ENCODE data around the gene ZNF839. TPM values are rescaled to one million over a fixed set of nuclear protein-coding genes. Genes with fewer than 3 reads are reported as not detected.

Gene ZNF839
- total and polyA plus RNA-seq, 2 experiments from 2014 or later = 8.3 to 9.8 TPM

DNA sequence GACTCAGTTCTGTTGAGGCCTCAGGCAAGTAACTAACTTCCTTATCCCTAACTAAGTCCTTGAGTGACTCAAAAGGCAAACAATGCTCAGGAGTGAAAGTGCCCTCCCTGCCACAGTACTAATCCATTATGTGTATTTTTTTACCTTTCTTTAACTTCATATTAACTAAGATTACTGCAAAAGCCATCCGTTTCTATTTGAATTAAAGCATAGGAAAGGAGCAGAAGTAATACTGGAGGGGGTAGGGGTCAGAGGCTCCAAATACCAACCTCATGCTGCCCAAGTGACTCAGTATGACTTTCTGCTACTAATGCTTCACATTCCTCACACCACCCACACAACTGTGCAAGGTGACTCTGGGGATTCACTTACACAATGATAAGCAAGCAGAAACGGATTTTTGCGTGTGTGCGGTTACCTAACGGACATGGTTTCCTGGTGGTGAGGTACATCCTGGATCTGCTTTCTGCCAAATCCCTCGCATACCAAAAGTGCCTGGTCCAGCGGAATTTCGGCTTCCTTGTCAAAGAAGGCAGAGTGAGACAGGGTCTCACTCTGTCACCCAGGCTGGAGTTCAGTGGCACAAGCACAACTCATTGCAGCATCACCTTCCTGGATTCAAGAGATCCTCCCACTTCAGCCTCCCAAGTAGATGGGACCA, 39.7 kb upstream of the ZNF839 start:
- Histone ChIP-seq H3K36me3 (replicated peaks; ENCODE audit: insufficient read depth, low read depth) (no peaks in the 10 kb centered on the region), H3K4me2 (peak overlapping the region; percentile 6), H3K27me3 (no peaks in the 10 kb centered on the region), H3K27ac (peak overlapping the region; percentile 58), H4K20me1 (ENCODE audit: insufficient read depth, poor library complexity, severe bottlenecking) (no peaks in the 10 kb centered on the region), H3K4me3 (no peak overlapping the region), H3K79me2 (no peaks in the 10 kb centered on the region), H2AFZ (no peak overlapping the region), H3K4me1 (ENCODE audit: insufficient read depth) (peaks cover 10% of the 10 kb centered on the region), H3K9me2 (replicated peaks; ENCODE audit: insufficient read depth) (no peaks in the 10 kb centered on the region), H3K9me3 (ENCODE audit: low read depth) (no peaks in the 10 kb centered on the region)
- DNase-seq (ENCODE audit: low spot score) = peak; percentile 57
- 53% methylated on average over 8 of the region's 8 CpGs for WGBS (ENCODE audit: low lambda C conversion rate, missing lambda C conversion rate)
- TF ChIP-seq EZH2phosphoT487 (IDR thresholded peaks at IDR 0.05; ENCODE audit: low read depth, severe bottlenecking, unreplicated experiment) = no peak
- TF ChIP-seq EZH2 (IDR thresholded peaks at IDR 0.05; ENCODE audit: borderline replicate concordance) = no peak
- TF ChIP-seq, protein P1, sequence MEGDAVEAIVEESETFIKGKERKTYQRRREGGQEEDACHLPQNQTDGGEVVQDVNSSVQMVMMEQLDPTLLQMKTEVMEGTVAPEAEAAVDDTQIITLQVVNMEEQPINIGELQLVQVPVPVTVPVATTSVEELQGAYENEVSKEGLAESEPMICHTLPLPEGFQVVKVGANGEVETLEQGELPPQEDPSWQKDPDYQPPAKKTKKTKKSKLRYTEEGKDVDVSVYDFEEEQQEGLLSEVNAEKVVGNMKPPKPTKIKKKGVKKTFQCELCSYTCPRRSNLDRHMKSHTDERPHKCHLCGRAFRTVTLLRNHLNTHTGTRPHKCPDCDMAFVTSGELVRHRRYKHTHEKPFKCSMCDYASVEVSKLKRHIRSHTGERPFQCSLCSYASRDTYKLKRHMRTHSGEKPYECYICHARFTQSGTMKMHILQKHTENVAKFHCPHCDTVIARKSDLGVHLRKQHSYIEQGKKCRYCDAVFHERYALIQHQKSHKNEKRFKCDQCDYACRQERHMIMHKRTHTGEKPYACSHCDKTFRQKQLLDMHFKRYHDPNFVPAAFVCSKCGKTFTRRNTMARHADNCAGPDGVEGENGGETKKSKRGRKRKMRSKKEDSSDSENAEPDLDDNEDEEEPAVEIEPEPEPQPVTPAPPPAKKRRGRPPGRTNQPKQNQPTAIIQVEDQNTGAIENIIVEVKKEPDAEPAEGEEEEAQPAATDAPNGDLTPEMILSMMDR (IDR thresholded peaks at IDR 0.05; ENCODE audit: poor library complexity) = no peak

DNA sequence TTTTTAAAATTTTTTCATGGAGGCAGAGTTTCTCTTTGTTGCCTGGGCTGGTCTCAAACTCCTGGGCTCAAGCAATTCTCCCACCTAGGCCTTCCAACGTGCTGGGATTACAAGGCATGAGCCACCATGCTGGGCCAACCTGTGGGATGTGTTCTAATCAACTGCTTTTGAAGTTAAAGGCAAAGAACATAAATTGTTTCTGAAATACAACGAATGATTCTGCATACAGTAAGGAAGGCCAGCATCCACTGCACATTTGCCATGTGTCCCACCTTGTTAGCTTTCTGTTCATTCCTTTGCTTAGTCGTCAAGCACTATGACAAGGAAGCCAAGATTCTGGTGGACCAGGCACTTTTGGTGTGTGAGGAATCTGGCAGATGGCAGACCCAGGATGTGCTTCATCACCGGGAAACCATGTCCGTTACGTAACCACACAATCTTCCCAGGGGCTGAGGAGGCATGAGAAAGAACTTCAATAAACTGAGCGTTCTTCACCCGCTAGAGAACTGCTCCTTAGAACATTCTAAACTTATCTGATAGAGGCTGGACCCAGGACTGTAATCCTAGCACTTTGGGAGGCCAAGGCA, 39.1 kb upstream of the ZNF839 start:
- no peaks in the 10 kb centered on the region for H3K79me2 ChIP-seq
- H3K9me3 ChIP-seq (ENCODE audit: low read depth) = no peaks in the 10 kb centered on the region
- no peak overlapping the region for H3K4me2 ChIP-seq
- no peaks in the 10 kb centered on the region for H3K27me3 ChIP-seq
- H3K27ac ChIP-seq = peak overlapping the region; percentile 39
- H3K4me3 ChIP-seq = no peak overlapping the region
- H3K36me3 ChIP-seq (replicated peaks; ENCODE audit: insufficient read depth, low read depth) = no peaks in the 10 kb centered on the region
- H4K20me1 ChIP-seq (ENCODE audit: insufficient read depth, poor library complexity, severe bottlenecking) = no peaks in the 10 kb centered on the region
- H3K9me2 ChIP-seq (replicated peaks; ENCODE audit: insufficient read depth) = no peaks in the 10 kb centered on the region
- no peak for DNase-seq (ENCODE audit: low spot score)
- TF ChIP-seq EZH2 (IDR thresholded peaks at IDR 0.05; ENCODE audit: borderline replicate concordance) (no peak), EZH2phosphoT487 (IDR thresholded peaks at IDR 0.05; ENCODE audit: low read depth, severe bottlenecking, unreplicated experiment) (no peak)
- H3K4me1 ChIP-seq (ENCODE audit: insufficient read depth) = peaks cover 10% of the 10 kb centered on the region
- WGBS (ENCODE audit: low lambda C conversion rate, missing lambda C conversion rate) = 91% methylated on average over 8 of the region's 8 CpGs
- H2AFZ ChIP-seq = no peak overlapping the region

DNA sequence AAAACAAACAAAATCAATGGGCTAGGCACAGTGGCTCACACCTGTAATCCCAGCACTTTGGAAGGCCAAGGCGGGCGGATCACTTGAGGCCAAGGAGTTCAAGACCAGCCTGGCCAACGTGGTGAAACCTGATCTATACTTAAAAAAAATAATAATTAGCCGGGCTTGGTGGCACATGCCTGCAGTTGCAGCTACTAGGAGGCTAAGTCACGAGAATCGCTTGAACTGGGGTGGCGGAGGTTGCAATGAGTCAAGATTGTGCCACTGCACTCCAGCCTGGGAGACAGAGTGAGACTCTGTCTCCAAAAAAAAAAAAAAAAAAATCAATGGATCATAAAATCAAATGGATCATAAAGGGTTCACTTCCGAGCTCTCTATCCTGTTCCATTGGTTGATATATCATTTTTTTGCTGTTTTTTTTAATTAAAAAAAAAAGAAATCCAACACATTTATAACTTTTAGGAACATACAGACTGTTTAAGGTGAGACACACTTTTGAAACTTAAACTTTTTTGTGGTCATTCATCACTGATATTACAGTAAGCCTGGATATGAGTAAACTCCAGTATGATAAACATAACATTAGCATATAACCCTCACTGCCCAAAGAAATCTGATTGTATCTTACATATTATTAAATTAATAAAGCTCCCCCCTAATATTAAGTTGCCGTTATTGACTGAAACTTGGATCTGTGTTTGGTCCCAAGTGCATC, 36.6 kb upstream of the ZNF839 start:
- H3K79me2 ChIP-seq = no peaks in the 10 kb centered on the region
- H3K27ac ChIP-seq = no peak overlapping the region
- H2AFZ ChIP-seq = no peak overlapping the region

More for the DNA sequence above, 36.6 kb upstream of the ZNF839 start:
- no peaks in the 10 kb centered on the region for H3K27me3 ChIP-seq
- H4K20me1 ChIP-seq (ENCODE audit: insufficient read depth, poor library complexity, severe bottlenecking) = no peaks in the 10 kb centered on the region
- no peak for DNase-seq (ENCODE audit: low spot score)
- no peak for TF ChIP-seq EZH2phosphoT487 (IDR thresholded peaks at IDR 0.05; ENCODE audit: low read depth, severe bottlenecking, unreplicated experiment)
- TF ChIP-seq, protein P1 (IDR thresholded peaks at IDR 0.05; ENCODE audit: poor library complexity) = no peak
- no peak for TF ChIP-seq EZH2 (IDR thresholded peaks at IDR 0.05; ENCODE audit: borderline replicate concordance)
- no peak overlapping the region for H3K4me2 ChIP-seq
- no peak overlapping the region for H3K4me3 ChIP-seq
- no peaks in the 10 kb centered on the region for H3K9me2 ChIP-seq (replicated peaks; ENCODE audit: insufficient read depth)
- no peaks in the 10 kb centered on the region for H3K9me3 ChIP-seq (ENCODE audit: low read depth)
- peaks cover 10% of the 10 kb centered on the region for H3K4me1 ChIP-seq (ENCODE audit: insufficient read depth)
- WGBS (ENCODE audit: low lambda C conversion rate, missing lambda C conversion rate) = 92% methylated on average over 9 of the region's 9 CpGs
- H3K36me3 ChIP-seq (replicated peaks; ENCODE audit: insufficient read depth, low read depth) = no peaks in the 10 kb centered on the region
